Muscle of back (tissue), 13 donors: ENCODE results near the gene PRB3. TPM values are rescaled to one million over a fixed set of nuclear protein-coding genes. Genes with fewer than 3 reads are reported as not detected.

ENCODE experiments used
- DNase-seq, 3 donors: peaks; one replicate each; pipeline versions ENCODE4 v3.0.0 to v3.0.0-alpha.2; 2013
- long read RNA-seq, 9 donors: transcript quantifications; one replicate each; lab custom pipeline, GENCODE V29; 2026
- polyA plus RNA-seq, 10 donors: library from polyadenylated mRNA; unstranded; fragments of 120-200 nt; gene quantifications; one replicate each; pipeline ENCODE4 v1.2.1, GENCODE V29; 2013; ENCODE audit not compliant: insufficient read length in 10 of 10

PRB3 gene
- polyA plus RNA-seq = not detected
- long read RNA-seq, donor 1 = 0 reads
- long read RNA-seq, donor 2 = 0 reads
- long read RNA-seq, donor 3 = 0 reads
- long read RNA-seq, donor 4 = 0 reads
- long read RNA-seq, donor 5 = 0 reads
- long read RNA-seq, donor 6 = 0 reads
- long read RNA-seq, donor 7 = 0 reads
- long read RNA-seq, donor 8 = 0 reads
- long read RNA-seq, donor 9 = 0 reads

DNA sequence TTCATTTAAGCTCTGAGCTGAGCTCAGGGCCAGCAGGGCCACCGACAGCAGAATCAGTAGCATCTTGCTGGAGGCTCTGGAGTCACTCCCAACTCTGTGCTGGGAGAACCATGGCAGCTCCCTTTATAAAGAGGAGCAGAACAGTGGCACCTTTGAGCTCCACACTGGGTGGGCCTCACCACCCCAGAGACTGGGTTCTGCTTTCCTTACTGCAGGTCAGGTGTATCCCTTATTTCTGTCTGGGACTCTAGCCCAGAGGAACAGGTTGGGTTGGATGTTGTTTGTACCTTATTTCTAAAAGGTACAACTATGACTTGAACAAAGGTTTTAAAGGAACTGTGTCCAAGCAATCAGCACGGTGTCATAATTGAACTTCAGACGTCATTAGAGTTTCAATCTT lies at the start of gene PRB3:
Gene PRB3, minus strand, starts transcription at position 101 of the 400 bp plus-strand sequence. Its CDS starts 38 bp downstream, at position 63.
- DNase-seq = no peak

GRCh38 chr12:11310336-11310735 lies 40.8 kb upstream of the PRB3 start, which contains the start of gene PRB4:
Gene PRB4, minus strand, starts transcription at chr12:11310436. Its CDS starts 38 bp downstream, at chr12:11310398.
- no peak for DNase-seq

GRCh38 chr12:11307143-11307542 lies 37.6 kb upstream of the PRB3 start:
- no peak for DNase-seq

- DNase-seq = no peak
Observed at GRCh38 chr12:11273449-11273848, 3.9 kb upstream of the PRB3 start.

- DNase-seq = no peak
Observed at GRCh38 chr12:11264501-11264900, 5.0 kb downstream of the PRB3 start.

GRCh38 chr12:11246489-11246888 lies 23.0 kb downstream of the PRB3 start:
- DNase-seq = no peak

GRCh38 chr12:11242656-11243055 lies 26.9 kb downstream of the PRB3 start:
- DNase-seq = no peak

- no peak for DNase-seq
Observed at GRCh38 chr12:11240348-11240930, 29.1 kb downstream of the PRB3 start.

- DNase-seq = no peak
Observed at GRCh38 chr12:11238275-11238674, 31.2 kb downstream of the PRB3 start.

GRCh38 chr12:11233532-11233931 lies 36.0 kb downstream of the PRB3 start:
- DNase-seq = no peak

DNA sequence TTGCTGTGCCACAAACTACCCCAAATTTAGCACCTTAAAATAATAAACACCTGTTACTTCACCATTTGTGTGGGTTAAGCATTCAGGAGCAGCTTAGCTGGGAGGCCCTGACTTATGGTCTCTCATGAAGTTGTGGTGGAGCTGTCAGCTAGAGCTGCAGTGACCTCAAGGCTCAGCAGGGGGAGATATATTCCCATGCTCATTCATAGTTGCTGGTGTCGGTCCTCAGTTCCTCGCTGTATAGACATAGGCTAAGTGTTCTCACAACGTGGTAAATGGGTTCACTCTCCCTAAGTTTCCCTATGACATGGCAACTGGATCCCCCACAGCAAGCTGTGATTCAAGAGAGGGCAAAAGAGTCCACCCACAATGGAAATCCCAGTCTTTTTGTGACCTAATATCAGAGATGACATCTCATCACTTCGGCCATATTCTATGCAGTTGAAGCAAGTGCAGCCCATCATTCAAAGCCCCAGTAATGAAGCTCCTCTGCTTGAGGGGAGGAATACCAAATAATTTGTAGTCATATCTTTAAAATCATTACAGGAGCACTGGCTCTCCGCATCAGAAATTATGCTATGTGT lies 41.1 kb downstream of the PRB3 start:
- DNase-seq = peak in 2 of 3 donors; percentile 0 to 3

DNA sequence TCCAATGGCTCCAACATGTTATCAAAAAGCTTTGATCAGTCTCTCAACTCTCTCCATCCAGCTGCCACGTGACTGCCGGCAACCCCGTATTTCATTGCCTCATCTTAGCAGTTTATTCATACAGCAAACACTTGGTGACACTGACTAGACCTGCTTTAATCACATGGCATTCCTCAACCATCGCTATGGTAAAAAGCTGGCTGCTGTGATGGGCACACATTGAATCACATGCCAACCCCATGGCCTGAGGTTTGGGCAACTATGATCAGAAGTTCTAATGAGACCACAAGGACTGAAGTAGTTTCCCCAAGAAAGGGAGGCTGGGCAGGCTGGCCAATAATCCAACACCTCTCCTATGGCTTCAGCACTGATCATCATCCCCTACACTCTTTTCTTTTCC lies 42.1 kb downstream of the PRB3 start:
- no peak for DNase-seq

Other genes with a start within 250 kb of the PRB3 start
- 1 to 10 TPM in 5 of 10 donors, under 1 TPM in 5; 0.65 to 2.4 (median 1.0) TPM for gene TAS2R19, start 247.1 kb downstream of the PRB3 start, polyA plus RNA-seq
- gene TAS2R31, start 238.3 kb downstream of the PRB3 start, polyA plus RNA-seq = 1 to 10 TPM in 5 of 10 donors, under 1 TPM in 5; 0.65 to 2.1 (median 1.0) TPM
- gene TAS2R46, start 207.4 kb downstream of the PRB3 start, polyA plus RNA-seq = under 1 TPM in 2 of 10 donors, not detected in 8; 0.19 to 0.26 TPM
- under 1 TPM in 5 of 10 donors, not detected in 5; 0.22 to 0.44 (median 0.30) TPM for gene TAS2R43, start 177.4 kb downstream of the PRB3 start, polyA plus RNA-seq
- under 1 TPM in 8 of 10 donors, not detected in 2; 0.10 to 0.46 (median 0.14) TPM for gene TAS2R30, start 135.1 kb downstream of the PRB3 start, polyA plus RNA-seq
- 10 to 100 TPM; 12.5 to 15.1 (median 13.4) TPM for gene SMIM10L1, start 98.5 kb downstream of the PRB3 start, polyA plus RNA-seq
- gene TAS2R42, start 82.8 kb downstream of the PRB3 start, polyA plus RNA-seq = not detected
- not detected for gene PRB4, start 40.7 kb upstream of the PRB3 start, polyA plus RNA-seq
- under 1 TPM in 1 of 10 donors, not detected in 9; 0.31 TPM for gene PRB2, start 125.9 kb upstream of the PRB3 start, polyA plus RNA-seq